Activated naive CD8-positive, alpha-beta T cell treated with anti-CD3 and anti-CD28 coated beads for 36 hours (primary cell): ENCODE measurements around the gene SF3B1. TPM values are rescaled to one million over a fixed set of nuclear protein-coding genes. Genes with fewer than 3 reads are reported as not detected.
"Not testable (repeated sequence)": the region's sequence is repeated elsewhere in the genome, so short reads cannot be mapped to it uniquely, and the experiment has no call there.

Experiments
- DNase-seq: peaks from one replicate; pipeline ENCODE4 v3.0.0; 2021
- H3K27ac Mint-ChIP-seq: one replicate; pipeline ENCODE4 v1.8.0; 2022; ENCODE audit warnings: mild to moderate bottlenecking, moderate library complexity, mixed read lengths
- H3K27me3 Mint-ChIP-seq: one replicate; pipeline ENCODE4 v1.8.0; 2022; ENCODE audit warnings: mild to moderate bottlenecking, mixed read lengths
- H3K36me3 Mint-ChIP-seq: one replicate; pipeline ENCODE4 v1.8.0; 2021; ENCODE audit warnings: mild to moderate bottlenecking, mixed read lengths
- H3K4me1 Mint-ChIP-seq: one replicate; pipeline ENCODE4 v1.8.0; 2021; ENCODE audit warnings: mixed read lengths
- H3K4me3 Mint-ChIP-seq: one replicate; pipeline ENCODE4 v1.8.0; 2022; ENCODE audit warnings: mild to moderate bottlenecking, moderate library complexity, mixed read lengths
- H3K9me3 Mint-ChIP-seq: one replicate; pipeline ENCODE4 v1.8.0; 2022; ENCODE audit warnings: mixed read lengths
- total RNA-seq, 2 experiments: library from RNA; stranded (reverse); gene quantifications; one replicate each; pipeline ENCODE4 v1.2.3, GENCODE V29; 2021

Gene SF3B1
- total RNA-seq, 2 experiments from 2014 or later = 230 to 241 TPM

GRCh38 chr2:197348721-197349360, 86.0 kb downstream of the SF3B1 start:
- H3K27me3 Mint-ChIP-seq = no peaks in the 10 kb centered on the region
- no peaks in the 10 kb centered on the region for H3K9me3 Mint-ChIP-seq
- no peak overlapping the region for H3K27ac Mint-ChIP-seq
- DNase-seq = no peak
- peaks cover 17% of the 10 kb centered on the region for H3K4me1 Mint-ChIP-seq
- H3K36me3 Mint-ChIP-seq = no peaks in the 10 kb centered on the region
- no peak overlapping the region for H3K4me3 Mint-ChIP-seq

DNA sequence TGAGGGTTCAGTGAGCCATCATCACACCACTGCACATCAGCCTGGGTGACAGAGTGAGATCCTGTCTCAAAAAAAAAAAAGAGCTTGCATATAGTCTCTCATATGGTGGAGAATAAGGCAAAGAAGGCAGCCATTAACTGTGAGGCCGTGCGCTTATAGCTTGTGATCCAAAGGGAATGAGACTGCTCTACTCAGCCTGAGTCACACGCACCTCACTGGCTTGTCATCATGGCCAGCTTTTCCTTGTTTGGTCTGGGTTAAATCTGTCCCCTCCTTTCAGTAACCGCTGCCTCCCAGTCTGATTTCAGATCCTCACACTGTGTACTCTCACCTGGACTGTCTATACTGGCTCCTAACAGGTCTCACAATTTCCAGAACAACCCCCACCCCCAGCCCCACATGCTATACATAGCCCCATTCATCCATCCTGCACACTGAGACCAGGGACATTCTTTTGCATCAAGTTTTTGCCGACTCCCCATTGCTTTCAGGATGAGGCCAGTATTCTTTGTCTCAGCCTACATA, 88.9 kb downstream of the SF3B1 start:
- Mint-ChIP-seq H3K36me3 (no peaks in the 10 kb centered on the region), H3K9me3 (no peaks in the 10 kb centered on the region), H3K27me3 (no peaks in the 10 kb centered on the region), H3K4me3 (no peak overlapping the region), H3K27ac (no peak overlapping the region), H3K4me1 (peaks cover 5% of the 10 kb centered on the region)
- no peak for DNase-seq

- DNase-seq, H3K36me3 Mint-ChIP-seq, H3K9me3 Mint-ChIP-seq, H3K4me3 Mint-ChIP-seq, H3K27ac Mint-ChIP-seq, H3K27me3 Mint-ChIP-seq: not testable (repeated sequence)
- H3K4me1 Mint-ChIP-seq = peaks cover 10% of the 10 kb centered on the region
These were observed 90.9 kb downstream of the SF3B1 start for GRCh38 chr2:197343968-197344367.

DNA sequence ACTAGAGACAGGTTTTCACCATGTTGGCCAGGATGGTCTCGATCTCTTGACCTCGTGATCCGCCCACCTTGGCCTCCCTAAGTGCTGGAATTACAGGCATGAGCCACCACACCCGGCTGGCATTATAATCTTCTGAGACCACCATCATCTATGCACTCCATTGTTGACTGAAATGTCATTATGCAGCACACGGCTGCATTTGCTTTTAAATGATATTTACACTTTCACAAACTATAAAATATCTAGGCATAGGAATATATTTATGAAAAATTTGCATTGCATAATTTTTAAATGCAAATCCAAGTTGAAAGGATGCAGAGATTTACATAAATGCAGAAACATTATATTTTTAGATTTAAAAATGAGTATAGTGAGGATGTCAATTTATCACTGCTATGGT, 94.2 kb downstream of the SF3B1 start:
- H3K4me1 Mint-ChIP-seq = peaks cover 11% of the 10 kb centered on the region
- H3K27me3 Mint-ChIP-seq = no peaks in the 10 kb centered on the region
- H3K36me3 Mint-ChIP-seq = no peaks in the 10 kb centered on the region
- no peak for DNase-seq
- H3K27ac Mint-ChIP-seq = no peak overlapping the region
- no peaks in the 10 kb centered on the region for H3K9me3 Mint-ChIP-seq
- H3K4me3 Mint-ChIP-seq = no peak overlapping the region

Other genes with a start within 250 kb of the SF3B1 start
- gene ANKRD44, start 124.2 kb downstream of the SF3B1 start, total RNA-seq = 100 to 1,000 TPM; 118 to 121 TPM
- gene COQ10B, start 18.5 kb upstream of the SF3B1 start, total RNA-seq = 10 to 100 TPM; 18.9 to 19.5 TPM
- gene HSPD1, start 64.8 kb upstream of the SF3B1 start, total RNA-seq = 1,000 to 10,000 TPM; 1,356 to 1,376 TPM
- 100 to 1,000 TPM; 485 to 487 TPM for gene HSPE1, start 65.4 kb upstream of the SF3B1 start, total RNA-seq
- gene MOB4, start 81.0 kb upstream of the SF3B1 start, total RNA-seq = 10 to 100 TPM; 19.8 to 21.7 TPM
- gene RFTN2, start 240.6 kb upstream of the SF3B1 start, total RNA-seq = not detected